Left ventricle myocardium inferior (tissue), 1 donor: ENCODE measurements around the gene IQSEC1. TPM values are rescaled to one million over a fixed set of nuclear protein-coding genes. Genes with fewer than 3 reads are reported as not detected.

Source experiments
- DNase-seq: peaks from one replicate; pipeline ENCODE4 v3.0.0-alpha.2; 2020
- H3K27ac ChIP-seq: fragments of 200-600 bp; replicated peaks from 2 replicates; pipeline ENCODE4 v1.8.0; 2021
- H3K27me3 ChIP-seq: fragments of 200-600 bp; 2 replicates; pipeline ENCODE4 v1.8.0; 2021; ENCODE audit warnings: low read depth
- H3K36me3 ChIP-seq: fragments of 200-600 bp; 2 replicates; pipeline ENCODE4 v1.8.0; 2021
- H3K4me1 ChIP-seq: fragments of 200-600 bp; 2 replicates; pipeline ENCODE4 v1.8.0; 2021
- H3K4me3 ChIP-seq: fragments of 200-600 bp; 2 replicates; pipeline ENCODE4 v1.8.0; 2021; ENCODE audit warnings: mild to moderate bottlenecking, moderate library complexity
- H3K9me3 ChIP-seq: fragments of 200-600 bp; replicated peaks from 2 replicates; pipeline ENCODE4 v1.8.0; 2021
- CTCF ChIP-seq: fragments of 200-600 bp; IDR thresholded peaks from 2 replicates; pipeline ENCODE4 v1.8.0; 2021; ENCODE audit warnings: antibody characterized with exemption, mild to moderate bottlenecking, borderline replicate concordance
- intact Hi-C: fragments of 100-400 bp; cut with micrococcal nuclease; formaldehyde crosslinking; loops from one replicate; pipeline ENCODE4 v1.11.0; 2022
- total RNA-seq: library from RNA; stranded (reverse); fragmentation: NEBNext Ultra II Directional; extraction: Animal tissue kit (Norgen Biotek cat#: 25700); gene quantifications from one replicate; pipeline ENCODE4 v1.2.1, GENCODE V29; 2021
- donor health status: DM: no; HTN: yes; CAD: no; lungs with severe emphysema.

The IQSEC1 gene
- total RNA-seq, 1 donor from 2014 or later = 78.6 TPM

- intact Hi-C loops = no loop called here
- no peak for TF ChIP-seq CTCF
- H3K4me3 ChIP-seq = no peak overlapping the region
- no peaks in the 10 kb centered on the region for H3K9me3 ChIP-seq
- peaks cover 45% of the 10 kb centered on the region for H3K4me1 ChIP-seq
- H3K27ac ChIP-seq = no peak overlapping the region
- no peak for DNase-seq
- no peaks in the 10 kb centered on the region for H3K27me3 ChIP-seq
- H3K36me3 ChIP-seq = no peaks in the 10 kb centered on the region
Measured at GRCh38 chr3:13013566-13013965, 59.7 kb downstream of the IQSEC1 start.

GRCh38 chr3:13013151-13013561 is 60.1 kb downstream of the IQSEC1 start:
- no peaks in the 10 kb centered on the region for H3K36me3 ChIP-seq
- TF ChIP-seq CTCF = no peak
- no peak for DNase-seq
- no peak overlapping the region for H3K27ac ChIP-seq
- no peak overlapping the region for H3K4me3 ChIP-seq
- intact Hi-C loops = no loop called here
- H3K27me3 ChIP-seq = no peaks in the 10 kb centered on the region
- H3K9me3 ChIP-seq = no peaks in the 10 kb centered on the region
- peaks cover 45% of the 10 kb centered on the region for H3K4me1 ChIP-seq

DNA sequence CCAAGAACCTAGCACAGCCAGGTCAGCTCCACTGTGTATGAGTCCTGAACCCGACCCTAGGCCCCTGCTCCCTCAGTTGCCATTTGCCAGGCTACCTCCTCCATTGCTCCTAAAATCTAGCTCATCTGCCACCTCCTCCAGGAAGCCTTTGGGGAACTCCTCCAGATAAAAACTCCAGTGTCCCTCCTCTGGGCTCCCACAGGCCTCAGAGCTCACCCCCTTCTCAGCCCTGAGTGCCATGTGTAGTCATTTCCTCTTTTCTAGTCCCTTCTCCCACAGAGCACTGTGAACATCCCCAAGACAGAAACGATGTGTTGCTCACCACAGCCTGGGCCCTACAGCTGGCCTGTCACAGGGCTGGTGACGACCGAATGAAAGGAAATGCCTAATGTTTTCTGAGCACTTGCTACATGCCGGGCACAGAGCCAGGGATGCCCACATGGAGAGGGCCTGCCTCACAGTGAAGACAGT is 61.0 kb downstream of the IQSEC1 start:
- intact Hi-C loops = no loop called here
- no peak for TF ChIP-seq CTCF
- H3K4me1 ChIP-seq = peaks cover 44% of the 10 kb centered on the region

DNA sequence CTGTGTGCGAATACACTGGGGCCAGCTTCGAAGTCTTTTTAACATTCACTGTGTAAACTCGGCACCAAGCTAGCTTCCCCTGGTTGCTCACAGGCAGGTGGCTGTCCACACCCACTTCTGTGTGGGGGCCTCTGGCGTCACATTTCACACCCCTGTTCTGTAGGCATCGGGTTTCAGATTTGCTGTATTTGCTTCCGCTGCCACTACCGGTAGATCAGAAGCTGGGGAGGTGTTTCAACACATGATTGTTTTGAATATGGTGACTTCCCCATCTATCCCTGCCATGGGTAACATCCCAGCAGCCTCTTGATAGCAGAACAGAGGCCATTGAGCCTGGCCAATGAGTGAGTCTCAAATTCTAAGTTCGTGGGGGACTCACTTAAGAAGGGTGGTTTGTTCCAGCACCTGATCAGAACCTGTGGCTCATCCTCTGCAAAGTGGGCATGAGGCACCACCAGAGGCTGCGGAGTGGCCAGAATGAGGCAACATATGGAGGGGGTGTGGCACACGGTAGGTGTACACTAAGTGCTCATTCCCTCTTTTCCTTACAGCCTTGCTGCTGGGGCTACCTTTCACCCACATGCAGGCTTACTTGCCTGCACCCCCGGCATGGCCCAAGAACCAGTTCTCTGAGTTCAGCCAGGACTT is 61.5 kb downstream of the IQSEC1 start:
- TF ChIP-seq CTCF = no peak
- no peaks in the 10 kb centered on the region for H3K9me3 ChIP-seq
- peak overlapping the region; percentile 31 for H3K27ac ChIP-seq
- no peak for DNase-seq
- intact Hi-C loops = no loop called here
- H3K27me3 ChIP-seq = no peaks in the 10 kb centered on the region
- H3K4me1 ChIP-seq = peaks cover 40% of the 10 kb centered on the region
- H3K4me3 ChIP-seq = no peak overlapping the region
- H3K36me3 ChIP-seq = no peaks in the 10 kb centered on the region

More for the DNA sequence above, 61.0 kb downstream of the IQSEC1 start:
- H3K4me3 ChIP-seq = no peak overlapping the region
- no peaks in the 10 kb centered on the region for H3K9me3 ChIP-seq
- peak overlapping the region; percentile 31 for H3K27ac ChIP-seq
- peak; percentile 73 for DNase-seq
- no peaks in the 10 kb centered on the region for H3K36me3 ChIP-seq
- no peaks in the 10 kb centered on the region for H3K27me3 ChIP-seq

- intact Hi-C loops = no loop called here
- Histone ChIP-seq H3K36me3 (no peaks in the 10 kb centered on the region), H3K27me3 (no peaks in the 10 kb centered on the region), H3K4me1 (peaks cover 33% of the 10 kb centered on the region), H3K9me3 (no peaks in the 10 kb centered on the region), H3K4me3 (no peak overlapping the region), H3K27ac (no peak overlapping the region)
- DNase-seq = no peak
- TF ChIP-seq CTCF = no peak
Measured at GRCh38 chr3:13010780-13011572, 62.3 kb downstream of the IQSEC1 start.
